CD4-positive, alpha-beta T cell (primary cell): ENCODE measurements around the gene SCFD2. TPM values are rescaled to one million over a fixed set of nuclear protein-coding genes. Genes with fewer than 3 reads are reported as not detected.

Source experiments
- ATAC-seq: fragments of 200-7000 bp; cut with Tn5 transposase; one replicate; pipeline ENCODE4 v1.10.0; 2022; ENCODE audit warnings: mild to moderate bottlenecking; ENCODE audit not compliant: poor library complexity
- CTCF ChIA-PET: fragments of 350-600 bp; sonication (Branson Sonifier 250); formaldehyde crosslinking; loops from one replicate; lab custom pipeline; 2021; ENCODE audit warnings: antibody characterized with exemption, inconsistent platforms; lab: Charles Lee
- POLR2A ChIA-PET: fragments of 350-600 bp; sonication (Branson Sonifier 250); formaldehyde crosslinking; loops from one replicate; lab custom pipeline; 2021; ENCODE audit warnings: antibody characterized with exemption, inconsistent platforms; lab: Charles Lee
- DNase-seq, 14 experiments: peaks; one replicate each; pipeline ENCODE4 v3.0.0-alpha.2; 2013 to 2020; ENCODE audit warnings: mixed read lengths in 2 of 14
- H3K27ac ChIP-seq, 2 donors: one replicate each; pipeline versions ENCODE4 v1.5.1 to v1.7.0; 2013; ENCODE audit warnings: low read length in 2 of 2, low read depth in 1 of 2, mild to moderate bottlenecking in 1 of 2
- H3K27me3 ChIP-seq, 2 experiments: 1 replicate in 1 of 2; 2 replicates in 1 of 2; pipeline versions ENCODE4 v1.6.1 to v1.7.0; 2013; ENCODE audit warnings: low read length in 2 of 2, control low read depth in 1 of 2, mild to moderate bottlenecking in 1 of 2, moderate library complexity in 1 of 2; ENCODE audit not compliant: insufficient read depth in 2 of 2, control insufficient read depth in 1 of 2
- H3K36me3 ChIP-seq: one replicate; pipeline ENCODE4 v1.6.1; 2013; ENCODE audit warnings: low read length, control low read depth; ENCODE audit not compliant: insufficient read depth
- H3K4me1 ChIP-seq: one replicate; pipeline ENCODE4 v1.6.1; 2013; ENCODE audit warnings: low read length, control low read depth; ENCODE audit not compliant: insufficient read depth
- H3K4me3 ChIP-seq: one replicate; pipeline ENCODE4 v1.5.1; 2013; ENCODE audit warnings: mild to moderate bottlenecking, low read length, moderate library complexity
- H3K9me3 ChIP-seq, 2 experiments: 1 replicate in 1 of 2; 2 replicates in 1 of 2; pipeline versions ENCODE4 v1.6.1 to v1.7.0; 2013; ENCODE audit warnings: low read length in 2 of 2, mild to moderate bottlenecking in 2 of 2, control low read depth in 1 of 2, moderate library complexity in 1 of 2; ENCODE audit not compliant: control insufficient read depth in 1 of 2, insufficient read depth in 1 of 2
- H3K27ac Mint-ChIP-seq: one replicate; pipeline ENCODE4 v1.8.0; 2020; ENCODE audit warnings: mixed read lengths
- H3K27me3 Mint-ChIP-seq: one replicate; pipeline ENCODE4 v1.8.0; 2021; ENCODE audit warnings: mixed read lengths
- H3K36me3 Mint-ChIP-seq: one replicate; pipeline ENCODE4 v1.8.0; 2021; ENCODE audit warnings: low read depth, mixed read lengths
- H3K4me1 Mint-ChIP-seq: one replicate; pipeline ENCODE4 v1.8.0; 2021; ENCODE audit warnings: low read depth, mixed read lengths
- H3K4me3 Mint-ChIP-seq: one replicate; pipeline ENCODE4 v1.8.0; 2020; ENCODE audit warnings: mild to moderate bottlenecking, mixed read lengths
- H3K9me3 Mint-ChIP-seq: one replicate; pipeline ENCODE4 v1.8.0; 2020; ENCODE audit warnings: mixed read lengths
- intact Hi-C, 2 experiments: fragments of 100-400 bp; cut with DNase I in 1 of 2; cut with micrococcal nuclease in 1 of 2; formaldehyde crosslinking; loops; one replicate each; pipeline versions ENCODE4 v1.15.1 to v1.9.0; 2023 to 2025; cut with DNase I, micrococcal nuclease
- total RNA-seq, 174 experiments: library from RNA in 2 of 174; stranded (reverse) in 2 of 174; gene quantifications; one replicate each; pipeline ENCODE4 v1.2.3 and lab custom pipeline; 2021 to 2026
- TF ChIP-seq, protein P1 (sequence below): fragments of 200-600 bp; IDR thresholded peaks from one replicate; pipeline ENCODE4 v1.8.0; 2022; ENCODE audit warnings: antibody characterized with exemption, mild to moderate bottlenecking

SCFD2 gene
- total RNA-seq, 2 experiments from 2014 or later, result 15.4 to 17.6 TPM

DNA sequence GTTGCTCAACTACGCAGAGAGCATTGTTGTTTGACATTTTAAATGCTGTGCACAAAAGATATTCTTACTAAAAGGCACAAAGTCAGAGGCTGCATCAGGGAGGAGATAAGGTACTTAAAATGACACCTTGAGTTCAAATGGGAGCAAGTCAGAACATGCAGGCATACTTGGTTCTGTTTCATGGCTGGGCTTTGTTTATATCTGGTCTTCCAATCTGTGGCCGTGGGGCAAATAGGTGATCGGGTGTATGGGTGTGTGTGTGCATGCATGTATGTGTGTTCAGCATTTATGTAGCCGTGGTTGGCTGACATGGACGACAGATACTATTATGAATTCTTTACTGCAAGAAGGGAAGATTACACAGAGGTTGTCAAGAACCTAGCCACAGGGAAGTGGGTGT is 397.6 kb downstream of the SCFD2 start:
- Histone ChIP-seq H3K27me3 (no peaks in the 10 kb centered on the region), H3K4me1 (no peaks in the 10 kb centered on the region), H3K27ac (no peak overlapping the region), H3K9me3 (peaks cover 0 to 8% of the 10 kb centered on the region in 2 experiments), H3K4me3 (no peak overlapping the region), H3K36me3 (no peaks in the 10 kb centered on the region)
- DNase-seq (no peak), ATAC-seq (no peak)
- Mint-ChIP-seq H3K4me3 (no peak overlapping the region), H3K27me3 (no peaks in the 10 kb centered on the region), H3K4me1 (no peaks in the 10 kb centered on the region), H3K9me3 (no peaks in the 10 kb centered on the region), H3K27ac (no peak overlapping the region), H3K36me3 (peaks cover 26% of the 10 kb centered on the region)
- CTCF ChIA-PET, result no interaction called here
- TF ChIP-seq, protein P1, sequence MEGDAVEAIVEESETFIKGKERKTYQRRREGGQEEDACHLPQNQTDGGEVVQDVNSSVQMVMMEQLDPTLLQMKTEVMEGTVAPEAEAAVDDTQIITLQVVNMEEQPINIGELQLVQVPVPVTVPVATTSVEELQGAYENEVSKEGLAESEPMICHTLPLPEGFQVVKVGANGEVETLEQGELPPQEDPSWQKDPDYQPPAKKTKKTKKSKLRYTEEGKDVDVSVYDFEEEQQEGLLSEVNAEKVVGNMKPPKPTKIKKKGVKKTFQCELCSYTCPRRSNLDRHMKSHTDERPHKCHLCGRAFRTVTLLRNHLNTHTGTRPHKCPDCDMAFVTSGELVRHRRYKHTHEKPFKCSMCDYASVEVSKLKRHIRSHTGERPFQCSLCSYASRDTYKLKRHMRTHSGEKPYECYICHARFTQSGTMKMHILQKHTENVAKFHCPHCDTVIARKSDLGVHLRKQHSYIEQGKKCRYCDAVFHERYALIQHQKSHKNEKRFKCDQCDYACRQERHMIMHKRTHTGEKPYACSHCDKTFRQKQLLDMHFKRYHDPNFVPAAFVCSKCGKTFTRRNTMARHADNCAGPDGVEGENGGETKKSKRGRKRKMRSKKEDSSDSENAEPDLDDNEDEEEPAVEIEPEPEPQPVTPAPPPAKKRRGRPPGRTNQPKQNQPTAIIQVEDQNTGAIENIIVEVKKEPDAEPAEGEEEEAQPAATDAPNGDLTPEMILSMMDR, result no peak
- POLR2A ChIA-PET, result no interaction called here
- intact Hi-C loops, result no loop called here

DNA sequence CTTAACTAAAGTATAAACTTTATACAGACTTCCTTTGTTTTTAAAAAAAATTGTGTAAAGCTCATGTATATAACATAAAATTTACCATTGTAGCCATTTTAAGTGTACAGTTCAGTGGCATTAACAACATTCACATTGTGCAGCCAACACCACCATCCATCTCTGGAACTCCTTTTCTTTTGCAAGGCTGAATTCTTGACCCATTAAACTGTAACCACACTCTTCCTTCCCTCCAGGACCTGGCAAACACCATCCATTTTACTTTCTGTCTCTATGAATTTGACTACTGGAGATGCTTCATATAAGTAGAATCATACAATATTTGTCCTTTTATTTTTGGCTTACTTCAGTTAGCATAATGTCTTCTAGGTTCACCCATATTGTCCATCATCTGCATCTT is 399.1 kb downstream of the SCFD2 start:
- no peak overlapping the region for H3K27ac ChIP-seq
- TF ChIP-seq, protein P1, result no peak

DNA sequence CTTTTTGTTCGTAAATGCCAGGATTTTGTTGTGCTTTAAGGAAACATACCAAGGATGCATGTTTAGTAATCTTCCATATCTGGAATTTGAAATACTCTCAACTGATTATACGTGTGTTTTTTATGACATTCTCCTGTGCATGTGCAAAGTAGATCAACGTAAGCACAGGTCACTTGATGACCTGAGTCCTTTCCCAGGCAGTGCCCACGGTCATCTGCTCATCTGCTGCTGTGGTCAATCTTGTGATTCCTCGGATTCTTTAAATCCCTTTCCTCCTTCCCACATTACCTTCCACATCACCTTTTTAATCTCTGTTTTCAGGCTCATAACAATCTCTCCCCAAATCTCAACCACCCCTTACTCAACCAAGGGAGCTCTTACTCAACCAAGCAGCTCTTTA is 399.7 kb downstream of the SCFD2 start:
- no peaks in the 10 kb centered on the region for H3K9me3 Mint-ChIP-seq
- DNase-seq (no peak), ATAC-seq (no peak)
- ChIA-PET CTCF (no interaction called here), POLR2A (no interaction called here)
- intact Hi-C loops, result no loop called here
- Histone ChIP-seq H3K36me3 (no peaks in the 10 kb centered on the region), H3K4me1 (no peaks in the 10 kb centered on the region), H3K27ac (no peak overlapping the region), H3K27me3 (no peaks in the 10 kb centered on the region), H3K4me3 (no peak overlapping the region), H3K9me3 (peaks cover 0 to 8% of the 10 kb centered on the region in 2 experiments)
- H3K36me3 Mint-ChIP-seq, result peaks cover 18% of the 10 kb centered on the region
- H3K27me3 Mint-ChIP-seq, result no peaks in the 10 kb centered on the region
- no peak overlapping the region for H3K4me3 Mint-ChIP-seq
- TF ChIP-seq, protein P1, result no peak
- H3K4me1 Mint-ChIP-seq, result no peaks in the 10 kb centered on the region
- no peak overlapping the region for H3K27ac Mint-ChIP-seq

More for the DNA sequence above, 399.1 kb downstream of the SCFD2 start:
- no peak for DNase-seq
- no peak overlapping the region for H3K4me3 Mint-ChIP-seq
- Histone ChIP-seq H3K27me3 (no peaks in the 10 kb centered on the region), H3K4me1 (no peaks in the 10 kb centered on the region), H3K36me3 (no peaks in the 10 kb centered on the region), H3K9me3 (peaks cover 0 to 8% of the 10 kb centered on the region in 2 experiments), H3K4me3 (no peak overlapping the region)
- H3K36me3 Mint-ChIP-seq, result peaks cover 20% of the 10 kb centered on the region
- no peaks in the 10 kb centered on the region for H3K27me3 Mint-ChIP-seq
- H3K9me3 Mint-ChIP-seq, result no peaks in the 10 kb centered on the region
- intact Hi-C loops, result no loop called here
- ChIA-PET CTCF (no interaction called here), POLR2A (no interaction called here)
- no peaks in the 10 kb centered on the region for H3K4me1 Mint-ChIP-seq
- ATAC-seq, result no peak
- H3K27ac Mint-ChIP-seq, result no peak overlapping the region
